Urinary bladder (tissue), 4 donors: ENCODE results near the gene INSRR. TPM values are rescaled to one million over a fixed set of nuclear protein-coding genes. Genes with fewer than 3 reads are reported as not detected.

Experiments
- DNase-seq: peaks from one replicate; pipeline ENCODE4 v3.0.0-alpha.2; 2015; ENCODE audit errors: extremely low spot score
- H3K27ac ChIP-seq: one replicate; pipeline ENCODE4 v1.5.1; 2013; ENCODE audit warnings: low read depth, mild to moderate bottlenecking, moderate library complexity
- H3K36me3 ChIP-seq: one replicate; pipeline ENCODE4 v1.6.1; 2013; ENCODE audit warnings: mild to moderate bottlenecking, moderate library complexity; ENCODE audit not compliant: insufficient read depth
- H3K4me1 ChIP-seq: one replicate; pipeline ENCODE4 v1.6.1; 2013; ENCODE audit warnings: mild to moderate bottlenecking, moderate library complexity; ENCODE audit not compliant: insufficient read depth
- H3K4me3 ChIP-seq: one replicate; pipeline ENCODE4 v1.5.1; 2013; ENCODE audit warnings: low read depth, low read length
- WGBS: extraction: QIAGEN DNeasy Blood & Tissue Kit; methylation state at CpG from one replicate; pipeline ENCODE4 v1.1.7; 2013; 5-methylcytosine and 5-hydroxymethylcytosine counted together
- polyA plus RNA-seq: library from polyadenylated mRNA; stranded (reverse); fragments of 200-250 nt; gene quantifications from one replicate; pipeline ENCODE4 v1.2.3, GENCODE V29; 2013
- total RNA-seq: library from RNA; depleted of rRNA; stranded (reverse); fragments of >200 nt; gene quantifications from one replicate; pipeline ENCODE4 v1.2.3, GENCODE V29; 2014
- donor health status: healthy with polysubstance abuse.
- donor health status: healthy.

The INSRR gene
- total and polyA plus RNA-seq, 2 donors = 0.04 to 0.11 TPM

DNA sequence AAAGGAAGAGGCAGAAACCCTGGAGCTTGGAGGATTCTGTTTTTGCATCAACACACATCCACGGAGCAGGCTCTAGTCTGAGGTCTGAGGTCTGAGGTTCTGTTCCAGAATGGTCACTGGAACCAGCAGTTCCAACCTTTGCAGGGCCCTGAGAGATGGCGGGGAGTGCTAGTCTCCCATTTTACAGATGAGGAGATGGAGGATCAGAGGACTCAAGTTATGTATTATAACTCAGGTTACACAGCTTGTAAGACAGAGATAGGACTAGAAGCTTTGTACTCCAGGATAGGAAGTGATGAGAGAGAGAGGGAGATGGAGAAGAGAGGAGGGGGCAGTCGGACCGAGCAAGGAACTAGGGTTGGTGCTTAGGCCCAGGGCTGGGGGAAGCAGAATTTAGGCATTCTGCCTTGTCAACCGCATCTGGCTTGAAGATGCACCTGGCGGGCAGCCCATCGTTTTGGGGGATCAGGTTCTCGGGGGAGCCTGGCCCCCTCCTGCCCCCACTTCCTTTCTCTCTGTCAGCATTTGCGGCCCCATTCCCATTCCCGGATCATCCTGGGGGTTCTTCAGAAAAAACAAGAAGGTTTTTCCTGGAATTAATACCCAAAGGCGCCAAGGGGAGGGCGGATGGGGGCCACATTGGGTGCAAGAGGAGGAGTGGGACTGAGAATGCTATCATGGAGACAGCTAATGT lies 40.2 kb upstream of the INSRR start:
- H3K4me1 ChIP-seq = no peaks in the 10 kb centered on the region
- H3K27ac ChIP-seq = no peak overlapping the region
- no peaks in the 10 kb centered on the region for H3K36me3 ChIP-seq
- DNase-seq = no peak
- no peak overlapping the region for H3K4me3 ChIP-seq
- WGBS = 79% methylated on average over 12 of the region's 12 CpGs

DNA sequence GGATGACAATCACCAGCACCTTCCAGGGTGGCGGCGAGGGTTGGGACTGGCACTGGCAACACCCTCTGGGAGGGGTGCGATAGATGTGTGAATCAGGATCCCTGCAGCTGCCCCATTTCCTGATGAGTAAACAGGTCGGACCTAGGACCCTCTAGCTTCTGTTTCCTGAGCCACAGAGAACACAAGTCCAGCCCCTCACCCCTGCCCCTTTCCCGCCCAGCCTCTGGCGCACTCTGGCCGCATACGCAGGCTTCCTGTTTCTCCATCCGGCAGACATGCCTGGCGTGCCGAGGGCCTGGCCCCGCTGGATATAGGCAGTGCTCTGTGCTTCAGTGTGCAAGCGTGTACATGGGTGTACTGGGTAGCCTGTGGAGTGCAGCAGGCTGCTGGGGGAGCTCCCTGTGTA lies 39.2 kb upstream of the INSRR start:
- 40% methylated on average over 12 of the region's 13 CpGs for WGBS
- Histone ChIP-seq H3K4me1 (peaks cover 1% of the 10 kb centered on the region), H3K36me3 (no peaks in the 10 kb centered on the region), H3K27ac (no peak overlapping the region), H3K4me3 (no peak overlapping the region)
- DNase-seq = no peak

DNA sequence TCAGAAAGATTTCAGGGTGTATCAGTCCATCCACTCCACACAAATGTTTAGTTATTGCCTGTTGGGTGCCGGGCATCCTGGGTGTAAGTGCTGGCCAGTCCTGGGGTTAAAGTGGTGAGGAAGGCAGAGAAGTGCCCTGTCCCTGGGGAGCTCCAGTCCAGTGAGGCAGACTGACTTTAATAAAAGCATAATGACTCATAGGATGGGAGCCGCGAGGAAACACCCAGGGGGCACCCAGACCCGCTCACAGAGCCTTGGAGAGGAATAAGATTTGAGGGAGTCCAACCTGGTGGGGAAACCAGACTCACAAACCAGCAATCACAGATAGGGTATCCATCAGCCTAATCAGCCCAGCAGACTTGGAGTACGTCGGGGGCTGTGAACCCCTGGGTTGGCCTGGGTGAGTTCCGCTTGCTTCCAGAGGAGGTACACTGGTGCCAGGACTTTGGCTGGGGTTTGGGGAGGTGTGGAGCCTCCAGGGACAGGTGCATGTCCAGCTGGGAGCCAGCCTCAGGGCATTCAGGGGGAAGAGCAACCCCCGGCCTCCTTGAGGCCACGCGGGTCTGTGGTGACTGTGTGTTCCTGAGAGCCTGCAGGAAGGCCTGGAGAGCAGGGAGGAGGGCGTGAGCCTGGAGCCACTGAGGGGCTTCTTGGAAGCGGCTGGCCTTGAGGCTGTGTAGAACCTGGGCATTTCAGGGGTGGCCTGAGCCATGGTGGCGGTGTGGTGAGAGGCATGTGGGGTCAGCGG lies 38.3 kb upstream of the INSRR start:
- DNase-seq = no peak
- Histone ChIP-seq H3K36me3 (no peaks in the 10 kb centered on the region), H3K27ac (no peak overlapping the region), H3K4me3 (no peak overlapping the region), H3K4me1 (peaks cover 3% of the 10 kb centered on the region)
- WGBS = 81% methylated on average over 14 of the region's 14 CpGs

DNA sequence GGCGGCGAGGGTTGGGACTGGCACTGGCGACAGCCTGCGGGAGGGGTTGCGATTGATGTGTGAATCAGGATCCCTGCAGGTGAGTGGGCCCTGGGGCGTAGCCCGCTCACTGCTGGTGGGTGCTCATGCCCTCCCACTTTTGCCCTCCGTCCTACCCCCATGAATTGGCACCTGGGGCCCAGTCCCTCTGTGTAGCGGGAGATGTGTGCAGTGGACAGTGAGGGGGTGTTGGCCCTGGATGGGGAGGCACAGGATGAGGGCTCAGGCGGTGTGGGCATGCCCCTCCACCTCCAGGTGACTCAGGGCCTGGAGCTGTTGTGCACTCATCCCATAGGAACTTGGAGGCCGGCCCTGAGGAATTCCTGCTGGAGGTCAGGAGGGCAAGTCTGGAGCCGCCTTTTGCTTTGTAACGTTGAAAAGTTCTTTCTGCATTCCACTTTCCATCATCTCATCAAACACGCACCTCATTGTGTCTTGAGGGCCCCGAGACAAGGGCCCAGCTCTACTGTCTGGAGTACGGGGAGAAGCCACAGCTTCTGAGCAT lies 37.6 kb upstream of the INSRR start:
- DNase-seq = no peak
- Histone ChIP-seq H3K27ac (no peak overlapping the region), H3K4me1 (peaks cover 3% of the 10 kb centered on the region), H3K4me3 (no peak overlapping the region), H3K36me3 (no peaks in the 10 kb centered on the region)
- 81% methylated on average over 16 of the region's 16 CpGs for WGBS

DNA sequence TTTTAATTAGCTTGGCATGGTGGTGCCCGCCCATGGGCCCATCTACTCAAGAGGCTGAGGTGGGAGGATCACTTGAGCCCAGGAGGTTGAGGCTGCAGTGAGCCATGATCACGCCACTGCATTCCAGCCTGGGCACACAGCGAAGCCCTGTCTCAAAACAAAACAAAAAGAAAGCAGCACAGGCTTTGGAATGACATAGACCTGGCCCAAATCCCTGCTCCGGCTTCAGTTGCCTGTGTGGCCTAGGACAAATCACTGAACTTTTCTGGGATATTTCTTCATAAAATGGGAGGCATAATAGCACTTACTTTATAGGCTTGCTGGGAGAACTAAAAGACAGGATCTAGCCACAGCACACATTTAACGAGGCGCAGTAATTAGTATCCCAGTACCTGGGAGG lies 37.0 kb upstream of the INSRR start:
- no peak for DNase-seq
- no peak overlapping the region for H3K4me3 ChIP-seq
- WGBS = 86% methylated on average over 6 of the region's 6 CpGs
- H3K4me1 ChIP-seq = peaks cover 3% of the 10 kb centered on the region
- no peaks in the 10 kb centered on the region for H3K36me3 ChIP-seq
- H3K27ac ChIP-seq = no peak overlapping the region

DNA sequence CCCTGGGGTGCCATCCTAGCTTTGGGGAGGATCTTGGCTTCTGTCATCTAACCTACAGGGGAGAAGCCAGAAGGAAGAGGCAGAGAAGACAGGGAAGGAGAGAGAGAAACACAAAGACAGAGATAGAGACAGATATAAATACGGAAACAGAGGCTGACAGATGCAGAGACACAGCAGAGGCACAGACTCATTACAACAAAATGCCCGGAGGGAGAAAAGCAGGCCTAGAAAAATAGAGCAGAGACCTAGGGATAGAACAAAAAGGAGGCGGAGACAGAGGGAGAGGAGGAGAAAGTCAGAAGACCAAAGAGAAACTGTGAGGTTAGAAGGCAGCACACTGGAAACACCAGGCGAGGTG lies 36.5 kb upstream of the INSRR start:
- Histone ChIP-seq H3K27ac (peak overlapping the region; percentile 25), H3K4me1 (peaks cover 3% of the 10 kb centered on the region), H3K36me3 (no peaks in the 10 kb centered on the region), H3K4me3 (no peak overlapping the region)
- DNase-seq = no peak
- WGBS = 74% methylated on average over 4 of the region's 4 CpGs

DNA sequence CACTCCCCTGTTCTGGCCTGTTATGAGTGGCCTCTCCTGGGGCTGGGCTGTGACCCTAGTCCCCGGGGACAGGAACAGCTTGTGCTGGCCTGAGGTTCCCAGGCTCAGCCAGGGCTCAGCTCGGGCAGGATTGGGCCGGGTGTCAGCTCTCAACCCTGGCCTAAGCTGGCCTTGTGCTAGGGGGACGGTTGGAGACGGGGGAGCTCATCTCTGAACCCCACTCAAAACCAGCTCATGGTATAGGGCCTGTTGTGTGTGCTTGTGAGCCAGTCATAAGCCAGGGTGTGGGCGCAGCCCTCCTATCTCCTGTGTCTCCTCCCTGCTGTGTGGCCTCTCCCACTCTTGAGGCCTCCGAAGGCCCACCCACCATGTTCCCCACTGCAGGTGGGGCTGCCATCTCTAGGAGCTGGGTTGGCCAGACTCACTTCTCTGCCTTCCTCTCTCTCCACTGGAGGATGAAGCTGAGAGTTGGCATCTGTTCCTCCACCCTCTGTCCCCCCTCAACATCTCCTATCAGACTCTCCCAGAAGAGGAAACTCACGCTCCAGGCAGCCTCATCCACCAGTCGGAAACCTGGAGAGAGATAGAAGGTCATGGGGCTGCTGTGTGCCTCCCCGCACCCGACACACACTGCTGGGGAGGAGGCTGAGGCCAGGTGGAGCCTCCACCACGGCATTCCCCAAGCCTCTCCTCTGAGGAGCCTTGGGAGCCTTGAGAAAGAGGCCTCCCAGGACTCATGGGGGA lies 36.0 kb upstream of the INSRR start:
- no peaks in the 10 kb centered on the region for H3K36me3 ChIP-seq
- no peak overlapping the region for H3K4me3 ChIP-seq
- peaks cover 3% of the 10 kb centered on the region for H3K4me1 ChIP-seq
- H3K27ac ChIP-seq = peak overlapping the region; percentile 25
- whole genome bisulfite sequencing = 54% methylated on average over 12 of the region's 12 CpGs
- no peak for DNase-seq

DNA sequence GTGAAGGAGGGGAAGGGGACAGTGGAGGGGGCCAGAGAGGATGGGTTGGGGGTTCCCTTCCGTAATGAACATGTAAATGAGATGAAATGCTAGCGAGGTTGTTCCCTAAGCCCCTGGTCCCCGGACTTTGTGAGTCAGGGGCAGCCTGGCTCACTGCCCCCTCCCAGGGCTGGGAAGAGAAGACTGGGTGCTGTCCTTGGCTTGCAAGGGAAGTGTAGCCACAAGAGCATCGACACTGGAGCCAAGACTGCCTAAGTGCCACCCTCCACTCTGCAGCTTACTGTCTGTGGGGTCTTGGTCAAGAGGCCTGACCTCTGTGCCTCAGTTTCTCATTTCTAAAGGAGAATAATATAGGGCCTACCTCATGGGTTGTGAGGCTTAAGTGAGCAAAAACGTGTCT lies 35.1 kb upstream of the INSRR start:
- H3K4me3 ChIP-seq = peak overlapping the region; percentile 43
- 35% methylated on average over 5 of the region's 5 CpGs for WGBS
- peaks cover 3% of the 10 kb centered on the region for H3K4me1 ChIP-seq
- H3K27ac ChIP-seq = peak overlapping the region; percentile 65
- DNase-seq = no peak
- H3K36me3 ChIP-seq = no peaks in the 10 kb centered on the region

DNA sequence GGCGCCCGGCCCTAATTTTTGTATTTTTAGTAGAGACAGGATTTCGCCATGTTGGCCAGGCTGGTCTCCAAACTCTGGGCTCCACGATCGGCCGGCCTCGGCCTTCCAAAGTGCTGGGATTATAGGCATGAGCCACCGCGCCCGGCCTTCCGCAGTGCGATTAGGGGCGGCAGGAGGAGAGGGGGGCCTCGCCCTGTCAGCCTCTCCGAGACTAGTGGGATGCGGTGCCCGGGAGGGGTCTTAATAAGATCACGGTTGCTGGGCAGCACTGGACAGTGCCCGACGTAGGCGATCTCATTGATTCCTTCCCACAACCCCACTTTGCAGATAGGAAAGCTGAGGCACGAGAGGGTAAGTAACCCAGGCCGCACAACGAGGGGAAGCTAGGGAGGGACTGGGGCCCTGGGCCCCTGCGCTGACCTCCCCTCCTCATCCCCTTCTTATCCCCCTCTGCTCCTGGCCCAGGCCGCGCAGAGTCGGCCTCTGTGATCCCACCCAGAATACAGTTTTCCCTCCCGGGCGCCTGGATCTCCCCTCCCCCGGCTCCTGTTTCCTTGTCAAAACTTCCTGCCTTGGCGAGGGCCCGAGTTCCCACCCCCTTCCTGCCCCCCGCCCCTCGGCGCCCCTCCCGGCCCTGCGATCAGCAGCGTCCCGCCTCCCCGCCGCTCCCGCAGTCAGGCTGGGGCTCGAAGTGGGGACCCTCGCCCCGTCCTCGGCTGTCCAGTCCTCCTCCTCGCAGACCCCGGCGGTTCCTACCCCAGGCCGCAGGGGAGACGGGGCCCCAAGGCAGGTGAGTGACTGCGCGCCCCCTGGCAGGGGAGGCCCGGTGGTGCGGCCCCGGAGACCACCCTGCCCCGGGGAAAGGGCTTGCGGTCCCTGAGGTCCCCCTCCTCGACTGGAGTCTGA lies 34.4 kb upstream of the INSRR start, which contains the start of gene PEAR1:
TSS of gene PEAR1 (plus strand) at position 671 of the 906 bp plus-strand sequence. CDS start 10,209 bp downstream, outside the sequence.
- Histone ChIP-seq H3K27ac (peak within 1 kb of the TSS; percentile 65), H3K4me3 (peak within 1 kb of the TSS; percentile 43), H3K4me1 (peaks cover 3% of the 10 kb centered on the region), H3K36me3 (no peaks in the 10 kb centered on the region)
- no peak for DNase-seq
- WGBS = 13% methylated on average over 60 of the region's 60 CpGs

DNA sequence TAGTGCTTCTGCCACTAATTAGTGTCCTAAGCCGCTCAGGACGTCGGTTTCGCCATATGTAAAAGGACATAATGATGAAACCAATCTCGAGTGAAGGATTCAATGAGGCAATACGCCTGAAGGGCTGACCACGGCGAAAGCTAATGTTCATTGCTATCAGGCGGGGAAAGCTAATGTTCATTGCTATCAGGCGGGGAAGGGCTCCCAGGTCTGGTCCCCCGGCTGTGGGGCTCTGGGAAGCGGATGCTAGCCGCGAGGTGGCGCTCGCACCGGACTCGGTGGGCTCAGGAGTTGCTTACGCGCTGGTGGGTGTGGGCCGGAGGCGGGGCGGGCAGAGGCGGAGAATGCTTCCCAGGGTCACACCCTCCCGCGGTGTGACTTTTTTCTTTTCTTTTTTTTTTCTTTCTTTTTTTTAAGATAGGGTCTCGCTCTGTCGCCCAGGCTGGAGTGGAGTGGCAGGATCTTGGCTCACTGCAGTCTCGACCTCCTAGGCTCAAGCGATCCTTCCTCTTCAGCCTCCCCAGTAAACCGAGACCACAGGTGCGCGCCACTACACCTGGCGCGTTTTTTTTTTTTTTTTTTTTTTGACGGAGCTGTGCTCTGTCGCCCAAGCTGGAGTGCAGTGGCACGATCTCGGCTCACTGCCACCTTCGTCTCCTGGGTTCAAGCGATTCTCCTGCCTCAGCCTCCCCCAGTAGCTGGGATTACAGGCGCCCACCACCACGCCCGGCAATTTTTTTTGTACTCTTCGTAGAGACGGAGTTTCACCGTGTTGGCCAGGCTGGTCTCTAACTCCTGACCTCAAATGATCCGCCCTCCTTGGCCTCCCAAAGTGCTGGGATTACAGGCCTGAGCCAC lies 33.5 kb upstream of the INSRR start:
- Histone ChIP-seq H3K4me3 (no peak overlapping the region), H3K4me1 (peaks cover 3% of the 10 kb centered on the region), H3K36me3 (no peaks in the 10 kb centered on the region), H3K27ac (no peak overlapping the region)
- DNase-seq = peak; percentile 66
- 8% methylated on average over 48 of the region's 48 CpGs for WGBS

DNA sequence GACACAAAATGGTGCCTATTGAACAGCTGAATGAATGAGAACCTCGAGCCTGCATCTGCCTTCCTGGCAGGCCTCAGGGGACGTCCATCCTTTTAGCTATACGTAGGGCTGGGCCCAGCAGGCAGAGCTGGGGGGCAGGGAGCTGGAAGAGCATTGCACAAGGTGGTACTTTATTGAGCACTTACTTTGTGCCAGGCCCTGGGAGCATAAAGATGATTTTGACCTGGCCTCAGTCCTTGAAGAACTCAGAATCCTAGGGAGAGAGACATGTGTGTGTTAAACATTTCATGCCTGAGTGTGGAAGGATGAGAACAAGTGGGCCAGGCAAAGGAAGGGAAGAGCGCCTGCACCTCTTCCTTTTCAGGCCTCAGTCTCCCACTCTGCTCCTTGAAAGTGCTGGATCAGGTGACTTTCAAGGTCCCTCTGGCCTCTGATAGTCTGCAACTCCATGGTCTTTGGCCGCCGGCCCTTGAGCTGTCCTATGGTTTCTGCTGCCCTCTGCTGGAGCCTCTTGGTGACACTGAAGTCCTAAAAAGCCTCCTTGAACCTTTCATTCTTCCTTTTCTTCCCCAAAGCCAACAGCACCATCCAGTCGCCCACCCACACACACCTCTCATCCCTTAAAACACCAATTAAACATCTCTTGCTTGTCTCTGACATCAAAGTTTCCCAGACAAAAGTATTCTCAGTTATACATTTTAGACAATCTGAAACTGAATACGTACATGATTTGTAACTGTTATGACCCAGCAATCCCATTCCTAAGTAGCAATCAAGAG lies 31.1 kb upstream of the INSRR start:
- Histone ChIP-seq H3K4me1 (peaks cover 3% of the 10 kb centered on the region), H3K36me3 (no peaks in the 10 kb centered on the region), H3K27ac (no peak overlapping the region), H3K4me3 (no peak overlapping the region)
- peak; percentile 60 for DNase-seq
- 44% methylated on average over 8 of the region's 8 CpGs for WGBS

DNA sequence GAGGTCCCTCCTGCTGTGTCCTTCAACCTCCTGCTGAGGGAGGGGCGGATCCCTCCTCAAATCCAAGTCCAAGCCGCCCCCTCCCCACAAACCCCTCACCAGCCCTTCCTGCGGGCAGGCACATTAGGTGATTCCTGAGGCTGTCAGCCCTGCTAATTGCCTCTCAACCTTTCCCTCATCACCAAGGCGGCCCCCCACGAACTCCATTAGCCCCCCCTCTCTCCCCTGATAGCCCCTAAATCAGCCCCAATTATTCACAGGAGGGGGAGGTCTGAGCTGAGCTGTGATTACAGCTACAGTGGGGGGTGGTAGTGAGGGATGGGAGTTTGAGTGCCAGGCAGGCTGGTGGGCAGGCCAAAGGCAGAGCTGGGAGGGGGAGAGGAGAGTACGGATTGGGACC lies 28.8 kb upstream of the INSRR start:
- 36% methylated on average over 6 of the region's 6 CpGs for WGBS

More for the DNA sequence above, 28.8 kb upstream of the INSRR start:
- Histone ChIP-seq H3K27ac (no peak overlapping the region), H3K36me3 (no peaks in the 10 kb centered on the region), H3K4me1 (no peaks in the 10 kb centered on the region), H3K4me3 (no peak overlapping the region)
- DNase-seq = no peak
